MM.1S (cell line): ENCODE data around the gene ATG4B.

Source experiments
- EZH2 ChIP-seq: fragments of 300-600 bp; sonication (generic); optimal IDR thresholded peaks from 2 replicates; pipeline ENCODE3; 2017; ENCODE audit warnings: low read depth, mild to moderate bottlenecking, antibody characterized with exemption, low read length, mixed read lengths
- TF ChIP-seq, protein P1 (sequence below): fragments of 300-600 bp; sonication (generic); IDR thresholded peaks from 2 replicates; pipeline ENCODE4 v1.5.1; 2016; ENCODE audit warnings: antibody characterized with exemption, low read length, mixed read lengths

DNA sequence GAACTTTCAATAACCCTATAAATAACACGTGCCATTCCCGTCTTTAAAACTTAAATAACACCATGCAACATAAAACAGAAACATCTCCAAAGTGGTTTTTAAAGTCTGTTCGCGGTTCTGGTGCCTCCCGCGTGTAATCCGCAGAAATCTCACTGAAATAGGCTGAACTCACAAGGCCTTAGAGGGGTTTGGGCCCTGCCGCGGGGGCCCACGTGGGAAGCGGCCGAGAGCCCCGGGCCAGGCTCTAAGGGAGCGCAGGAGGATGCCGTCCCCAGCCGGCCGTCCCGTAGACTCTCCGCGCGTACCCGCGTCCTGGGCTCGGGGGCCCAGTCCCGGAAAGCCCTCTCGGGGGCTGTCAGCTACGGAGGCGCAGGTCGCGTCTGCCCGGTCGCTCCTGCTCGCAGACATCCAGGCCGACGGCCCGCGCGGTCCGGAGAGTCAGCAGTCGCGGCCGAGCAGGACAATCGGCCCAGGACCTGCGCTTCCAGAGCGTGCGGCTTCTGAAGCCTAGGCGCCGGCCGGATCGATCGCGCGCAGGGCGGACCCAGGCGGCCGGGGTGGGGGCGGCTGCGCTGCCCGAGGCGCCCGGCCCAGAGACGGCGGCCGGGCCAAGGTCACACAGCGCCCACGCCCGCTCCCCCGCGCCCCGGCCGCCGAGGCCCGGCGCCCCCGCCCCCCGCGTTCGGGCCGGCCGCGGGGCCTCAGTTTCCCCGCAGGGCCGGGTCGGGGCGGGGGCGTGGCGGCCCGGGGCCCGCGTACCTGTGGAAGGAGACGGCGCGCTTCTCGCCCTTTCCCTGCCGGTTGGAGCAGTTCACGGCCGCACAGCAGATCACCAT, 1.1 kb upstream of the ATG4B start:
- TF ChIP-seq, protein P1, sequence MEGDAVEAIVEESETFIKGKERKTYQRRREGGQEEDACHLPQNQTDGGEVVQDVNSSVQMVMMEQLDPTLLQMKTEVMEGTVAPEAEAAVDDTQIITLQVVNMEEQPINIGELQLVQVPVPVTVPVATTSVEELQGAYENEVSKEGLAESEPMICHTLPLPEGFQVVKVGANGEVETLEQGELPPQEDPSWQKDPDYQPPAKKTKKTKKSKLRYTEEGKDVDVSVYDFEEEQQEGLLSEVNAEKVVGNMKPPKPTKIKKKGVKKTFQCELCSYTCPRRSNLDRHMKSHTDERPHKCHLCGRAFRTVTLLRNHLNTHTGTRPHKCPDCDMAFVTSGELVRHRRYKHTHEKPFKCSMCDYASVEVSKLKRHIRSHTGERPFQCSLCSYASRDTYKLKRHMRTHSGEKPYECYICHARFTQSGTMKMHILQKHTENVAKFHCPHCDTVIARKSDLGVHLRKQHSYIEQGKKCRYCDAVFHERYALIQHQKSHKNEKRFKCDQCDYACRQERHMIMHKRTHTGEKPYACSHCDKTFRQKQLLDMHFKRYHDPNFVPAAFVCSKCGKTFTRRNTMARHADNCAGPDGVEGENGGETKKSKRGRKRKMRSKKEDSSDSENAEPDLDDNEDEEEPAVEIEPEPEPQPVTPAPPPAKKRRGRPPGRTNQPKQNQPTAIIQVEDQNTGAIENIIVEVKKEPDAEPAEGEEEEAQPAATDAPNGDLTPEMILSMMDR = no peak
- no peak for TF ChIP-seq EZH2
